Mesendoderm (in vitro differentiated cells): ENCODE data around the gene RALA. TPM values are rescaled to one million over a fixed set of nuclear protein-coding genes. Genes with fewer than 3 reads are reported as not detected.
A peak's percentile ranks its signal among the peaks of the same experiment; 100 is the strongest.

Experiments
- DNase-seq: peaks from one replicate; pipeline ENCODE4 v3.0.0; 2013
- H2AK5ac ChIP-seq: 2 replicates; pipeline ENCODE4 v1.6.1; 2013; ENCODE audit warnings: low read length, inconsistent platforms
- H2BK120ac ChIP-seq: 2 replicates; pipeline ENCODE4 v1.6.1; 2013; ENCODE audit warnings: low read depth, mild to moderate bottlenecking, low read length, moderate library complexity, mixed read lengths
- H2BK15ac ChIP-seq: replicated peaks from 2 replicates; pipeline ENCODE4 v1.6.1; 2013; ENCODE audit warnings: low read depth, mild to moderate bottlenecking, moderate library complexity
- H2BK5ac ChIP-seq: 2 replicates; pipeline ENCODE4 v1.6.1; 2013; ENCODE audit warnings: low read length, inconsistent platforms
- H3K18ac ChIP-seq: 2 replicates; pipeline ENCODE4 v1.6.1; 2013; ENCODE audit warnings: mild to moderate bottlenecking, low read length, mixed read lengths
- H3K23ac ChIP-seq: one replicate; pipeline ENCODE4 v1.6.1; 2013; ENCODE audit warnings: low read length
- H3K27ac ChIP-seq: 2 replicates; pipeline ENCODE4 v1.5.1; 2013; ENCODE audit warnings: low read depth, mild to moderate bottlenecking, inconsistent platforms, low read length, moderate library complexity
- H3K27me3 ChIP-seq: 2 replicates; pipeline ENCODE4 v1.6.1; 2013; ENCODE audit warnings: low read length, control low read depth, mild to moderate bottlenecking, inconsistent platforms; ENCODE audit not compliant: insufficient read depth, poor library complexity
- H3K36me3 ChIP-seq: 2 replicates; pipeline ENCODE4 v1.6.1; 2013; ENCODE audit warnings: low read length, inconsistent platforms; ENCODE audit not compliant: control insufficient read depth, insufficient read depth
- H3K4ac ChIP-seq: one replicate; pipeline ENCODE4 v1.6.1; 2013; ENCODE audit warnings: low read depth, mild to moderate bottlenecking, low read length, moderate library complexity
- H3K4me1 ChIP-seq: 2 replicates; pipeline ENCODE4 v1.6.1; 2013; ENCODE audit warnings: low read depth, low read length, inconsistent platforms; ENCODE audit not compliant: control insufficient read depth
- H3K4me2 ChIP-seq: 2 replicates; pipeline ENCODE4 v1.6.1; 2013; ENCODE audit warnings: low read length
- H3K4me3 ChIP-seq: 2 replicates; pipeline ENCODE4 v1.5.1; 2013; ENCODE audit warnings: mild to moderate bottlenecking, low read length
- H3K56ac ChIP-seq: one replicate; pipeline ENCODE4 v1.6.1; 2013; ENCODE audit warnings: low read length
- H3K79me1 ChIP-seq: 2 replicates; pipeline ENCODE4 v1.6.1; 2013; ENCODE audit warnings: low read length, inconsistent platforms
- H3K79me2 ChIP-seq: 2 replicates; pipeline ENCODE4 v1.6.1; 2013; ENCODE audit warnings: mild to moderate bottlenecking, low read length; ENCODE audit not compliant: control insufficient read depth, insufficient read depth
- H3K9ac ChIP-seq: 2 replicates; pipeline ENCODE4 v1.6.1; 2013; ENCODE audit warnings: low read length, inconsistent platforms
- H4K5ac ChIP-seq: one replicate; pipeline ENCODE4 v1.6.1; 2013; ENCODE audit warnings: low read length
- H4K8ac ChIP-seq: one replicate; pipeline ENCODE4 v1.6.1; 2013; ENCODE audit warnings: low read depth, mild to moderate bottlenecking, control low read depth, low read length, moderate library complexity
- WGBS: extraction: QIAGEN DNeasy Blood & Tissue Kit; methylation state at CpG from one replicate; pipeline ENCODE4 v1.1.7; 2013; ENCODE audit warnings: low lambda C conversion rate, missing lambda C conversion rate; ENCODE audit not compliant: insufficient coverage; ENCODE audit errors: extremely low coverage; 5-methylcytosine and 5-hydroxymethylcytosine counted together
- polyA plus RNA-seq, 2 experiments: library from polyadenylated mRNA; stranded (reverse); fragments of 200-250 nt; gene quantifications; one replicate each; pipeline ENCODE4 v1.2.3, GENCODE V29; 2013

RALA gene
- polyA plus RNA-seq (2013, experiment 1 of 2): 73.1 TPM
- polyA plus RNA-seq (2013, experiment 2 of 2): 72.8 TPM

- no CpG with 5 or more reads among the region's 56 CpGs for whole genome bisulfite sequencing
- no peak within 1 kb of the TSS for H4K5ac ChIP-seq
Measured at GRCh38 chr7:39623047-39623731, at the start of gene RALA. Gene RALA (plus strand): TSS chr7:39623572. CDS start chr7:39686668, 63,096 bp downstream.

GRCh38 chr7:39574673-39575349 is 48.6 kb upstream of the RALA start:
- Histone ChIP-seq H3K4me3 (no peak overlapping the region), H3K79me2 (no peaks in the 10 kb centered on the region), H3K27ac (no peak overlapping the region), H3K36me3 (no peaks in the 10 kb centered on the region), H3K56ac (no peak overlapping the region), H3K4ac (no peak overlapping the region), H2BK15ac (no peak overlapping the region), H3K23ac (no peak overlapping the region), H4K8ac (no peak overlapping the region), H2AK5ac (no peak overlapping the region), H2BK120ac (no peak overlapping the region), H3K4me1 (no peaks in the 10 kb centered on the region), H3K79me1 (no peaks in the 10 kb centered on the region), H4K5ac (no peak overlapping the region), H3K18ac (no peak overlapping the region), H3K27me3 (no peaks in the 10 kb centered on the region), H2BK5ac (no peak overlapping the region), H3K9ac (no peak overlapping the region), H3K4me2 (no peak overlapping the region)
- DNase-seq: no peak
- WGBS: no CpG with 5 or more reads among the region's 2 CpGs

More at GRCh38 chr7:39623047-39623731, at the start of gene RALA:
- H3K23ac ChIP-seq: peak within 1 kb of the TSS; percentile 74
- no peaks in the 10 kb centered on the region for H3K36me3 ChIP-seq
- H3K79me2 ChIP-seq: peaks cover 30% of the 10 kb centered on the region
- peak within 1 kb of the TSS; percentile 93 for H3K4me2 ChIP-seq
- H3K27me3 ChIP-seq: no peaks in the 10 kb centered on the region
- peak within 1 kb of the TSS; percentile 90 for H3K56ac ChIP-seq
- no peak within 1 kb of the TSS for H4K8ac ChIP-seq
- peak within 1 kb of the TSS; percentile 29 for H2BK120ac ChIP-seq
- peak within 1 kb of the TSS; percentile 71 for H3K4me3 ChIP-seq
- peak within 1 kb of the TSS; percentile 82 for H3K9ac ChIP-seq
- peak within 1 kb of the TSS; percentile 91 for H3K27ac ChIP-seq
- peak within 1 kb of the TSS; percentile 81 for H3K4ac ChIP-seq
- H3K18ac ChIP-seq: peak within 1 kb of the TSS; percentile 97
- H3K79me1 ChIP-seq: peaks cover 5% of the 10 kb centered on the region
- H2BK15ac ChIP-seq: no peak within 1 kb of the TSS
- DNase-seq: peak; percentile 97
- H2BK5ac ChIP-seq: peak within 1 kb of the TSS; percentile 45
- H2AK5ac ChIP-seq: no peak within 1 kb of the TSS
- peaks cover 6% of the 10 kb centered on the region for H3K4me1 ChIP-seq

- H2BK5ac ChIP-seq: no peak overlapping the region
- no peak overlapping the region for H2BK120ac ChIP-seq
- H3K56ac ChIP-seq: no peak overlapping the region
- no peak overlapping the region for H4K8ac ChIP-seq
- H4K5ac ChIP-seq: no peak overlapping the region
- no peak overlapping the region for H3K4me3 ChIP-seq
- no peak overlapping the region for H3K23ac ChIP-seq
- no peak overlapping the region for H3K4ac ChIP-seq
- no CpG with 5 or more reads among the region's 27 CpGs for WGBS
- H3K27ac ChIP-seq: no peak overlapping the region
- no peak overlapping the region for H3K9ac ChIP-seq
- DNase-seq: no peak
- no peak overlapping the region for H3K18ac ChIP-seq
- H3K4me1 ChIP-seq: no peaks in the 10 kb centered on the region
- H3K36me3 ChIP-seq: no peaks in the 10 kb centered on the region
- H3K79me2 ChIP-seq: no peaks in the 10 kb centered on the region
- H3K79me1 ChIP-seq: no peaks in the 10 kb centered on the region
- no peaks in the 10 kb centered on the region for H3K27me3 ChIP-seq
- no peak overlapping the region for H2BK15ac ChIP-seq
- no peak overlapping the region for H2AK5ac ChIP-seq
- no peak overlapping the region for H3K4me2 ChIP-seq
Measured at GRCh38 chr7:39577229-39577874, 46.0 kb upstream of the RALA start.

GRCh38 chr7:39580149-39580874 is 43.1 kb upstream of the RALA start:
- peak overlapping the region; percentile 25 for H2BK15ac ChIP-seq
- no peak overlapping the region for H3K23ac ChIP-seq
- no peak overlapping the region for H3K4me2 ChIP-seq
- no peak overlapping the region for H3K18ac ChIP-seq
- WGBS: no CpG with 5 or more reads among the region's 8 CpGs
- no peak overlapping the region for H4K8ac ChIP-seq
- H3K4me1 ChIP-seq: no peaks in the 10 kb centered on the region
- H3K56ac ChIP-seq: no peak overlapping the region
- H2BK5ac ChIP-seq: no peak overlapping the region
- H3K4me3 ChIP-seq: no peak overlapping the region
- H3K27me3 ChIP-seq: no peaks in the 10 kb centered on the region
- H4K5ac ChIP-seq: no peak overlapping the region
- no peak overlapping the region for H3K27ac ChIP-seq
- no peak overlapping the region for H2AK5ac ChIP-seq
- H3K79me1 ChIP-seq: no peaks in the 10 kb centered on the region
- H3K9ac ChIP-seq: no peak overlapping the region
- no peaks in the 10 kb centered on the region for H3K36me3 ChIP-seq
- no peaks in the 10 kb centered on the region for H3K79me2 ChIP-seq
- no peak overlapping the region for H3K4ac ChIP-seq
- H2BK120ac ChIP-seq: no peak overlapping the region
- peak; percentile 94 for DNase-seq

GRCh38 chr7:39582536-39582935 is 40.8 kb upstream of the RALA start:
- no peaks in the 10 kb centered on the region for H3K4me1 ChIP-seq

More at GRCh38 chr7:39582536-39582935, 40.8 kb upstream of the RALA start:
- Histone ChIP-seq H3K18ac (no peak overlapping the region), H3K4me2 (no peak overlapping the region), H2AK5ac (no peak overlapping the region), H2BK15ac (no peak overlapping the region), H3K27ac (no peak overlapping the region), H4K5ac (no peak overlapping the region), H3K79me1 (no peaks in the 10 kb centered on the region), H3K56ac (no peak overlapping the region), H4K8ac (no peak overlapping the region), H2BK120ac (no peak overlapping the region), H3K4ac (no peak overlapping the region), H3K23ac (no peak overlapping the region), H2BK5ac (no peak overlapping the region), H3K4me3 (no peak overlapping the region), H3K9ac (no peak overlapping the region), H3K79me2 (no peaks in the 10 kb centered on the region), H3K36me3 (no peaks in the 10 kb centered on the region), H3K27me3 (no peaks in the 10 kb centered on the region)
- no CpG with 5 or more reads among the region's 2 CpGs for WGBS
- DNase-seq: peak; percentile 67
